Mesenchymal stem cell (in vitro differentiated cells and primary cell): ENCODE measurements around the gene ABCC1.

Source experiments
- DNase-seq: peaks from one replicate; pipeline ENCODE4 v3.0.0-alpha.2; 2013
- H2AFZ ChIP-seq: one replicate; pipeline ENCODE4 v1.6.1; 2013; ENCODE audit warnings: low read depth, mild to moderate bottlenecking, control low read depth, inconsistent platforms, low read length, moderate library complexity
- H2AK5ac ChIP-seq: 2 replicates; pipeline ENCODE4 v1.6.1; 2013; ENCODE audit warnings: low read length, moderate library complexity, mild to moderate bottlenecking, inconsistent platforms; ENCODE audit not compliant: severe bottlenecking
- H2BK120ac ChIP-seq: one replicate; pipeline ENCODE4 v1.6.1; 2013; ENCODE audit warnings: low read depth, mild to moderate bottlenecking, inconsistent platforms, low read length, moderate library complexity
- H2BK12ac ChIP-seq, 2 experiments: one replicate each; pipeline ENCODE4 v1.6.1; 2013; ENCODE audit warnings: inconsistent platforms in 2 of 2, low read length in 2 of 2, mild to moderate bottlenecking in 2 of 2, moderate library complexity in 2 of 2, control low read depth in 1 of 2
- H2BK15ac ChIP-seq: one replicate; pipeline ENCODE4 v1.6.1; 2013; ENCODE audit warnings: mild to moderate bottlenecking, low read depth, inconsistent platforms; ENCODE audit not compliant: poor library complexity, severe bottlenecking
- H2BK5ac ChIP-seq: 2 replicates; pipeline ENCODE4 v1.6.1; 2013; ENCODE audit warnings: low read depth, mild to moderate bottlenecking, low read length, control low read depth, inconsistent platforms; ENCODE audit not compliant: poor library complexity, severe bottlenecking
- H3K14ac ChIP-seq, 2 experiments: one replicate each; pipeline ENCODE4 v1.6.1; 2013; ENCODE audit warnings: inconsistent platforms in 2 of 2, low read length in 2 of 2, control low read depth in 1 of 2, mild to moderate bottlenecking in 1 of 2, moderate library complexity in 1 of 2
- H3K18ac ChIP-seq, 2 experiments: one replicate each; pipeline ENCODE4 v1.6.1; 2013; ENCODE audit warnings: inconsistent platforms in 2 of 2, low read length in 2 of 2, control low read depth in 1 of 2, low read depth in 1 of 2, mild to moderate bottlenecking in 1 of 2
- H3K23ac ChIP-seq, 2 experiments: one replicate each; pipeline ENCODE4 v1.6.1; 2013; ENCODE audit warnings: inconsistent platforms in 2 of 2, low read length in 2 of 2, mild to moderate bottlenecking in 2 of 2, moderate library complexity in 2 of 2, control low read depth in 1 of 2
- H3K27ac ChIP-seq: 2 replicates; pipeline ENCODE4 v1.5.1; 2013; ENCODE audit warnings: mild to moderate bottlenecking, moderate library complexity, low read length, control low read depth, inconsistent platforms; ENCODE audit not compliant: poor library complexity, severe bottlenecking
- H3K27me3 ChIP-seq, 2 experiments: 2 replicates each; pipeline versions ENCODE4 v1.6.1 to v1.7.0; 2013; ENCODE audit warnings: low read length in 2 of 2, mild to moderate bottlenecking in 2 of 2, moderate library complexity in 2 of 2, control low read depth in 1 of 2, inconsistent platforms in 1 of 2; ENCODE audit not compliant: control insufficient read depth in 1 of 2, insufficient read depth in 1 of 2
- H3K36me3 ChIP-seq, 2 experiments: 2 replicates each; pipeline versions ENCODE4 v1.6.1 to v1.7.0; 2013; ENCODE audit warnings: low read length in 2 of 2, control low read depth in 1 of 2, inconsistent platforms in 1 of 2, low read depth in 1 of 2, mild to moderate bottlenecking in 1 of 2; ENCODE audit not compliant: insufficient read depth in 2 of 2, control insufficient read depth in 1 of 2
- H3K4ac ChIP-seq, 2 experiments: one replicate each; pipeline ENCODE4 v1.6.1; 2013; ENCODE audit warnings: inconsistent platforms in 2 of 2, low read length in 2 of 2, mild to moderate bottlenecking in 2 of 2, moderate library complexity in 2 of 2, control low read depth in 1 of 2, low read depth in 1 of 2
- H3K4me1 ChIP-seq: 2 replicates; pipeline ENCODE4 v1.6.1; 2013; ENCODE audit warnings: low read depth, low read length, control low read depth; ENCODE audit not compliant: control insufficient read depth, insufficient read depth
- H3K4me2 ChIP-seq: 2 replicates; pipeline ENCODE4 v1.6.1; 2013; ENCODE audit warnings: low read length, mild to moderate bottlenecking, inconsistent platforms; ENCODE audit not compliant: poor library complexity, severe bottlenecking
- H3K4me3 ChIP-seq, 2 experiments: 2 replicates each; pipeline versions ENCODE4 v1.5.1 to v1.7.0; 2013; ENCODE audit warnings: low read length in 2 of 2, mild to moderate bottlenecking in 2 of 2, control low read depth in 1 of 2, low read depth in 1 of 2; ENCODE audit not compliant: insufficient read depth in 1 of 2
- H3K79me1 ChIP-seq: replicated peaks from 2 replicates; pipeline ENCODE4 v1.6.1; 2013; ENCODE audit warnings: mild to moderate bottlenecking, control low read depth, low read length, inconsistent platforms; ENCODE audit not compliant: poor library complexity, severe bottlenecking
- H3K9ac ChIP-seq: 2 replicates; pipeline ENCODE4 v1.7.0; 2013; ENCODE audit warnings: mild to moderate bottlenecking, low read length, moderate library complexity
- H3K9me3 ChIP-seq: 2 replicates; pipeline ENCODE4 v1.7.0; 2013; ENCODE audit warnings: mild to moderate bottlenecking, low read length; ENCODE audit not compliant: control insufficient read depth
- H4K8ac ChIP-seq: one replicate; pipeline ENCODE4 v1.6.1; 2013; ENCODE audit warnings: inconsistent platforms, mild to moderate bottlenecking, low read length, moderate library complexity
- H4K91ac ChIP-seq: one replicate; pipeline ENCODE4 v1.6.1; 2013; ENCODE audit warnings: mild to moderate bottlenecking, low read length, inconsistent platforms
- WGBS: methylation state at CpG from one replicate; pipeline ENCODE4 v1.1.7; 2013; ENCODE audit warnings: mixed read lengths; 5-methylcytosine and 5-hydroxymethylcytosine counted together

Gene ABCC1

GRCh38 chr16:16019488-16019887 lies 70.1 kb downstream of the ABCC1 start:
- Histone ChIP-seq H4K8ac (no peak overlapping the region), H3K27me3 (no peaks in the 10 kb centered on the region), H3K9me3 (no peaks in the 10 kb centered on the region), H2AK5ac (no peak overlapping the region), H2BK12ac (no peak overlapping the region), H3K23ac (no peak overlapping the region), H2BK5ac (no peak overlapping the region), H3K18ac (peak overlapping the region in 1 of 2 experiments; percentile 13), H2BK120ac (peak overlapping the region; percentile 51), H3K4me1 (peaks cover 30% of the 10 kb centered on the region), H3K4me2 (no peak overlapping the region), H3K4me3 (no peak overlapping the region), H3K14ac (no peak overlapping the region), H3K36me3 (peaks cover 20 to 55% of the 10 kb centered on the region in 2 experiments), H4K91ac (no peak overlapping the region), H2BK15ac (peak overlapping the region; percentile 60), H3K9ac (no peak overlapping the region), H2AFZ (no peak overlapping the region), H3K27ac (no peak overlapping the region), H3K79me1 (peaks cover 10% of the 10 kb centered on the region), H3K4ac (no peak overlapping the region)
- peak; percentile 62 for DNase-seq
- 75% methylated on average over 4 of the region's 4 CpGs for WGBS

DNA sequence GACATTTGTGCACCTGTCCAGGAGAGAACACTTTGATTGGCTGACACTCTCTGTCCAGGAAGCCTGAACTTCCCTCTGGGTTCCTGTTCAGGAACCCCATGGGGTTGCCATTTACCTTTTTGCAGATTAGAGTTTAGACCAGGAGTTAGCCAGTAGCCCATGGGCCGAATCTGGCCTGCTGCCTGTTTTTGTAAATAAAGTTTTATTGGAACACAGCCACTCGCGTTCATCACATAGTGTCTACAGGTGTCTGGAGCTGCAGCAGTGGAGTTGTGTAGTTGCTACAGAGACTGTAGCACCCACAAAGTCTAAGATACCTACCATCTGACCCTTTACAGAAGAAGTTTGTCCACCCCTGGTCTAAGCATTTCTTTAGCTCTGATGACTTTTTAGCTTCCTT lies 70.9 kb downstream of the ABCC1 start:
- no peak for DNase-seq
- no peaks in the 10 kb centered on the region for H3K27me3 ChIP-seq
- no peak overlapping the region for H4K8ac ChIP-seq
- no peak overlapping the region for H2BK120ac ChIP-seq
- H3K79me1 ChIP-seq, result peaks cover 8% of the 10 kb centered on the region
- H3K4me1 ChIP-seq, result peaks cover 30% of the 10 kb centered on the region
- H3K4me2 ChIP-seq, result no peak overlapping the region
- no peak overlapping the region for H3K27ac ChIP-seq
- peak overlapping the region in 1 of 2 experiments; percentile 29 for H3K18ac ChIP-seq
- WGBS, result 87% methylated on average over 3 of the region's 3 CpGs
- peak overlapping the region; percentile 42 for H2AK5ac ChIP-seq
- peak overlapping the region in 1 of 2 experiments; percentile 17 for H2BK12ac ChIP-seq
- H2BK5ac ChIP-seq, result no peak overlapping the region
- no peak overlapping the region for H4K91ac ChIP-seq
- H3K4ac ChIP-seq, result no peak overlapping the region
- H3K23ac ChIP-seq, result no peak overlapping the region
- H2AFZ ChIP-seq, result no peak overlapping the region
- H3K9me3 ChIP-seq, result no peaks in the 10 kb centered on the region
- no peak overlapping the region for H3K14ac ChIP-seq
- H3K36me3 ChIP-seq, result peaks cover 22 to 55% of the 10 kb centered on the region in 2 experiments
- H3K9ac ChIP-seq, result no peak overlapping the region
- H3K4me3 ChIP-seq, result no peak overlapping the region
- no peak overlapping the region for H2BK15ac ChIP-seq

DNA sequence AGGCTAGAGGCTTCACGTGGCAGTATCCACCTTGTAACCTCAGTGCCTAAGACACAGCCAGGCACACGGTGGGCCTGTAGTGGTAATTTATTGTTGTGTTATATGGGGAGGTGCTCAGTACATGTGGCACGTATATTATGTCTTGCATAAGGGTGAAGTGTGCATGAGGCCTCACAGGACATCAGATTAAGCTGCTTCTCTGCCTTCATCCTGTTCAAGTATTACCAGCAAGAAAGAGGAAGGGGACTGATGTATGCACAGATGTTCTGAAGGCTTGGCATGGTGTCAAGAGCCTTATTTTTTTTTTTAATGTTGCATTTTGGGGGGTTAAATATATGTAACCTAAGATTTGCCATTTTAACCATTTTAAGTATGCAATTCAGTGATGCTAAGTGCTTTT lies 71.6 kb downstream of the ABCC1 start:
- peaks cover 33% of the 10 kb centered on the region for H3K4me1 ChIP-seq
- H3K14ac ChIP-seq, result peak overlapping the region in 1 of 2 experiments; percentile 8
- no peaks in the 10 kb centered on the region for H3K27me3 ChIP-seq
- peak overlapping the region; percentile 4 to 25 for H3K18ac ChIP-seq
- H2BK12ac ChIP-seq, result no peak overlapping the region
- no peak overlapping the region for H3K9ac ChIP-seq
- DNase-seq, result no peak
- H2BK120ac ChIP-seq, result peak overlapping the region; percentile 68
- peaks cover 8% of the 10 kb centered on the region for H3K79me1 ChIP-seq
- peaks cover 24 to 51% of the 10 kb centered on the region in 2 experiments for H3K36me3 ChIP-seq
- 70% methylated on average over 3 of the region's 3 CpGs for WGBS
- no peak overlapping the region for H4K8ac ChIP-seq
- no peak overlapping the region for H2AFZ ChIP-seq
- H3K4ac ChIP-seq, result peak overlapping the region in 1 of 2 experiments; percentile 6
- H3K4me2 ChIP-seq, result no peak overlapping the region
- no peak overlapping the region for H2BK5ac ChIP-seq
- no peak overlapping the region for H3K27ac ChIP-seq
- peak overlapping the region; percentile 7 for H2AK5ac ChIP-seq
- H3K23ac ChIP-seq, result peak overlapping the region in 1 of 2 experiments; percentile 0
- no peaks in the 10 kb centered on the region for H3K9me3 ChIP-seq
- no peak overlapping the region for H3K4me3 ChIP-seq
- H4K91ac ChIP-seq, result peak overlapping the region; percentile 63
- H2BK15ac ChIP-seq, result no peak overlapping the region

GRCh38 chr16:16021646-16021987 lies 72.2 kb downstream of the ABCC1 start:
- H3K36me3 ChIP-seq, result peaks cover 20 to 46% of the 10 kb centered on the region in 2 experiments
- H3K9ac ChIP-seq, result peak overlapping the region; percentile 61
- H4K8ac ChIP-seq, result peak overlapping the region; percentile 84
- no peaks in the 10 kb centered on the region for H3K27me3 ChIP-seq
- WGBS, result 34% methylated on average over 6 of the region's 9 CpGs
- H3K79me1 ChIP-seq, result peaks cover 8% of the 10 kb centered on the region
- H3K4ac ChIP-seq, result peak overlapping the region; percentile 73 to 92
- peak overlapping the region; percentile 85 to 93 for H2BK12ac ChIP-seq
- no peak for DNase-seq
- no peak overlapping the region for H3K4me2 ChIP-seq
- H3K27ac ChIP-seq, result peak overlapping the region; percentile 66
- H4K91ac ChIP-seq, result peak overlapping the region; percentile 88
- no peak overlapping the region for H2BK15ac ChIP-seq
- H3K9me3 ChIP-seq, result no peaks in the 10 kb centered on the region
- peak overlapping the region; percentile 95 to 98 for H3K18ac ChIP-seq
- H3K14ac ChIP-seq, result peak overlapping the region in 1 of 2 experiments; percentile 53
- peaks cover 33% of the 10 kb centered on the region for H3K4me1 ChIP-seq
- no peak overlapping the region for H2AFZ ChIP-seq
- H2BK5ac ChIP-seq, result peak overlapping the region; percentile 63
- no peak overlapping the region for H3K23ac ChIP-seq
- H2BK120ac ChIP-seq, result peak overlapping the region; percentile 68
- H3K4me3 ChIP-seq, result peak overlapping the region in 1 of 2 experiments; percentile 46
- H2AK5ac ChIP-seq, result peak overlapping the region; percentile 90
